HG03520 (cell line): ENCODE data around the gene SLC2A13.
A peak's percentile ranks its signal among the peaks of the same experiment; 100 is the strongest.
"Not testable (repeated sequence)": the region's sequence is repeated elsewhere in the genome, so short reads cannot be mapped to it uniquely, and the experiment has no call there.

Experiments used
- ATAC-seq: cut with Tn5 transposase; IDR thresholded peaks from one replicate; pipeline ENCODE4 v1.9.1; 2021; ENCODE audit warnings: mild to moderate bottlenecking, moderate library complexity; ENCODE audit not compliant: unreplicated experiment

Gene SLC2A13

GRCh38 chr12:40106202-40106533 lies 287 bp upstream of the SLC2A13 start:
- ATAC-seq: no peak

DNA sequence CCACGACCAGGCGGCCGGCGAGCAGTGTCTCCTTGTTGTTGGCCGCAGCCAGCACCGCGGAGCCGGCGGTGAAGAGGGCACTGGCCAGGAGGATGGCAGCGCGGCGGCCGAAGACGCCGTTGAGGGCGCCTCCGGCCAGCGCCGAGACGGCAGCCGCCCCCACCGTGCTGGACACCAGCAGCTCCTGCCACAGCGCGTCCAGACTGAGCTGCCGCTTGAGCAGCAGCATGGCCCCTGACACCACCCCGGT lies 691 bp downstream of the SLC2A13 start:
- ATAC-seq: peak; percentile 33

- ATAC-seq: peak; percentile 4
Observed at GRCh38 chr12:40104461-40105264, 1.2 kb downstream of the SLC2A13 start.

GRCh38 chr12:40103043-40103442 lies 2.8 kb downstream of the SLC2A13 start:
- no peak for ATAC-seq

- no peak for ATAC-seq
Observed at GRCh38 chr12:40101747-40102146, 4.1 kb downstream of the SLC2A13 start.

DNA sequence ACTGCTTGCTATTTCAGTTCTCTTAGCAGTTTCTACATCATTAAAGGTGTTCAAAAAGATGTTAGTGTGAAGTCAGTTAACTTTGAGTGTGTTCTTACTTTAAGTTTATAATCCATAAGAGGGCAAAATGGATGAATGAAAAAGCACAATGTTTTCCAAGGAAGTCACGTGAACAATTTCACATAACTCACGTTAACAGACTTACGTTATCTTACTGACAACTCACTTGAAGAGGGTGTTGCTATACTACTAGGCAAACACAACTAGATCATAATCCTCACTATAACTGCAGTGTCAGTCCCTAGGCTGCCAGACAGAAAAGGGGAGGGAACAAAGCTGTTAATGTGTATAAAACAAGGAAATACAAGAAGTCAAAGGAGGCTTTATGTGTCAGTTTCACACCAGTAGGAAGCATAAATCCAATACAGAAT lies 6.4 kb downstream of the SLC2A13 start:
- ATAC-seq: no peak

DNA sequence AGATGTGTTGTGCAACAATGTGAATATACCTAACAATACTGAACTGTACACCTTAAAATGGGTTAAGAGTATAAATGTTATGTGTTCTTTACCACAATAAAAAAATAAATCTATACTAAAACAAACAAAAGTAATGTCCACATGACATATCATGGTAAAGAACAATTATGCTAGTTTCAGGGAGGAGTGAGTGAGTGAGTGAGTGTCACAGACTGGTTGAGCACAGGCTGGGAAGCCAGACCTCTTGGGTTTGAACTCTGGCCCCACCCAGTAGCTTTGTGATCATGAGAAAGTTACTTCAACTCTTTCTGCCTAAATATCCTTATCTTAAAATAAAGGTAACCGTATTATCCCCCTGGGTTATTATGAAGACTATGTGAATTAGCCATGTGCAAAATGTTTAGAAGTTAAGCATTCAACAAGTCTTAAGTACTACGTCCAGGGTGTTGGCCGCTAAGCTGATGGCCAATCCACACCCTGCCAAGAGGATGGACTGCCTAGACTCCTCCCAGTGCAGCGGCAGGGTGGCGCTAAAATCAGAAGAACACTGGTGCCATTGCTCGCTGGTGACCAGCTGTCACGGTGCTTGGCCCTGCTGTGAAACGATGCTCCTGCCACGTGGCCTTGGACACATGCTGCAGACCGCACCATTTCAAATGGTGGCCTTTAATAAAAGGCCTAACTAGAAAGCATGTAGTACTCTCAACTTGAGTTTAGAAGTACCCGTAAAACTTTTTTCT lies 7.3 kb downstream of the SLC2A13 start:
- ATAC-seq: no peak

DNA sequence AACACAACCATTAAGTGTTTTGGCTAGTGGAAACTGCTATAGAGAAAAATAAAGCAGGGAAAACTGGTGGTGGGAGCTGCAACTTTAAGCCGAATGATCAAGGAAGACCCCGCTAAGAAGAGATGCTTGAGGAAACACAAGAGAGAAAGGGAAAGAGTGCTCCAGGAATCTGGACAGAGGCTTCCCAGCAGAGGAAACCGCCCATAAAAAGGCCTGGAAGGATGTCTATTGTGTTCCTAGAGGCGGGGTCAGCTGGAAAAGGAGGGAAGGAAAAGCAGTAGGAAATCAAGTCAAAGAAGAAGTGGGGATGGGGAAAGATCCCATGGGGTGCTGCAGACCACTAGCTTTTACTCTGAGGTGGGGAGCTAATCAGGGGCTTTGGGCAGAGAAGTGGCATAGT lies 12.4 kb downstream of the SLC2A13 start:
- no peak for ATAC-seq

- ATAC-seq: no peak
Observed at GRCh38 chr12:40086471-40086870, 19.4 kb downstream of the SLC2A13 start.

- no peak for ATAC-seq
Observed at GRCh38 chr12:40078266-40078665, 27.6 kb downstream of the SLC2A13 start.

DNA sequence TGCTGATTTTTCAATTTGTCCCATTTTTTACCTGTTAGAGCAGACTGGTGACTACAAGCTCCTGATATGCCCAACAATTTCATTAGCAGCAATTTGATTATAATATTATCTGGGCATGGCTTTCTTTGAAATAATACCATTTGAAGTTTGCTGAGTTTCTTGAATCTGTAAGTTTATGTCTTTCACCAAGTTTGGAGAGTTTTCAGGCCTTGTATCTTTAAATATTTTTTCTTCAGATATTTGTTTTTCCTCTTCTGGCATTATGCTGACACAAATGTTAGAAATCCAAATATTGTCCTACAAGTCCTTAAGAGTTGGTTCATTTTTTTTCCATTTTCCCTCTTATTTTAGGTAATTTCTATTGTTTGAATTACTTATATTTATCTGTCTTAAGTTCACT lies 30.4 kb downstream of the SLC2A13 start:
- ATAC-seq: no peak

- ATAC-seq: no peak
Observed at GRCh38 chr12:40068416-40068815, 37.5 kb downstream of the SLC2A13 start.

DNA sequence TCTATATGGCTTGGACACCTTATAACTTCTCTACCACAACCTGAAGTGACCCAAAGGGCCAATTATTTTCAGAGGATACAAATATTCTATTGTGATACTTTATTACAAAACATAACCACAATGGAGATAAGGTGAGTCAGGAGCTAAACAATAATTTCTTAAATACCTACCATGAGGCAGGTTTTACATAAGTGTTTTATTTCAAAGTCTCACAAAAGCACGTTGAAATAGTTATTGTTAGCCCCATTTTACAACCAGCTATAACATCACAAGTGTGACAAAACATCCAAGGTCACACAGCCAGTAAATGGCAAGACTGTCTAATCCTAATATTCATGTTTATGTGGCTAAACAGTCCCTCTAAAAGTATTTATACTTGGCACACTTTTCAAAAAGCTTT lies 40.2 kb downstream of the SLC2A13 start:
- ATAC-seq: no peak

DNA sequence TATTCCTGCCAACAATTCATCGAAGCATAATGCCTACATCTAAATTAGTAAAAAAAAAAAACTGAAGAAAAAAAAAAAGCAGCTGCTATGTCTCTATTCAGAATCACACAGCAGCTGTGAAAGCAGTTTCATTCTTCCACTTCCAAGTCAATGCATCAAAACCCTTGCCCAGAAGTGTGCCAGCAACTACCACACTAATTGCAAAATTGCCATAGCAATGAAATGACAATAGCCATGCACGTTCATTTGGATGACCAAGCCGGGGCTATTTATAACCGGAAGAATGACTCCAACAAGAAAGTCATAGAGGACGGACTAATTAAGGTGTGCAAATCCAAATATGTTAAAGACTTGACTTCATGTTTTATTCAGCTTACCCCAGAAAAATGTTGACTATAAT lies 42.5 kb downstream of the SLC2A13 start:
- ATAC-seq: no peak

DNA sequence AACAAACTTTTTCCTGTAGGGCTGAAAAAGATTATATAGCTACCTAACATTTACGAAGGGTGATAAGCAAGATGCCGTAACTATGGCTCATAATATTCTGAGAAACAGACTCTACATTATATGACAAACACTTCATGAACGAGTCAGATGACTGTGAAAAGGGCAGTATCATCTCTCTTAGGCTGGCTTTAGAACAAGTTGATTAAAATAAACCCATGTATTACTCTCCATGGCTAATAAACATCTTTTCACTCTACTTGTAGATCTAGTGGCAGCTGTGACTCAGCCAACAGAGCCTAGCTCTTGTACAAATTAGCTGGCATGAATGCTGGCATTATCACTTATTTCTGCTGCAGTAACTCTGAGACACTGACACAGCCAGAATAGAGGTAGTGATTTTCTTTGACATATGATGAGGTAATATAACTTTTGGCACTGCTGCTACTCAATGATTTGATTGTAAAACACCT lies 47.1 kb downstream of the SLC2A13 start:
- no peak for ATAC-seq

GRCh38 chr12:40056373-40056772 lies 49.5 kb downstream of the SLC2A13 start:
- ATAC-seq: no peak

GRCh38 chr12:40055776-40056175 lies 50.1 kb downstream of the SLC2A13 start:
- no peak for ATAC-seq

- no peak for ATAC-seq
Observed at GRCh38 chr12:40055228-40055579, 50.7 kb downstream of the SLC2A13 start.

DNA sequence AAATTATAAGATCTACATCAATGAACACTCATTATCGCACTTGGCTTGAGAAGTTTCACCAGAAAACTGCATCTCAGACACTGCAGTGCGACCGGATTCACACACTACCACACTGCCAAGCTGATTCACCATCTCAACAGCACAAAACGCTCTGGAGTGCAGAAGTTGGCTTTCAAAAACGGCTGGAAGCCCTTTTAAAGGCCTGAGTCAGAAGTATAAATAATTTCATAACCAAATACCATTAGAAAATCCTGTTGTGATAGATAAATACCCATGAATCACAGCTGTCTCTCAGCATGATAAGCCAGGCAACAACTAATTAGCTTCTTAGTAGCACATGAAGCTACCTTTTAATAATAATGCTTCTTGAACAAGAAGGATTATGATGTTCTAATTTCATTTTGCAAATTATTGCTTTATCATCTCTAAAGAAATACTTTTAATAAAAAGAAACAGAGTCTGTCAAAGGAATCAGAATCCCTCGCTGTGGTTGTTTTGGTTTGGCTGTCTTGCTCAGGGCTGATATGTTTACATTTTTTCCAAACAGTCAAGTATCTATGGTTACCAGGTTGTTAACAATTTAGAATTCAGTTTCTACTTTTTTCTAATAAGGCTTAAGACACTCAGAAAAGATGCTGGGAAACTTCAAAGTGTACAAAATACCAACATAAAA lies 51.2 kb downstream of the SLC2A13 start:
- no peak for ATAC-seq

GRCh38 chr12:40049268-40049667 lies 56.6 kb downstream of the SLC2A13 start:
- ATAC-seq: no peak

DNA sequence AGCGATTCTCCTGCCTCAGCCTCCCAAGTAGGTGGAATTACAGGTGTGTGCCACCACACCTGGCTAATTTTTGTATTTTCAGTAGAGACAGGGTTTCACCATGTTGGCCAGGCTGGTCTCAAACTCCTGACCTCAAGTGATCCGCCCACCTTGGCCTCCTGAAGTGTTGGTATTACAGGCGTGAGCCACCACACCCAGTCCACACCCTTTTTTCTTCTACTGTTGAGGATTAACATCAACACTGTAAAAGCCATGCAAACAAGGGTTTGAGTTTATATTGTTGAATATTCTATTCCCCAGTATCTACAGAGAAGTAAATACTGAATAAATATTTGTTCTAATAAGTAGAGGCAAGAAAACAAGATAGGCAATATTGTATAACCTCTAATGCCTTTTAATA lies 58.9 kb downstream of the SLC2A13 start:
- not testable (repeated sequence) for ATAC-seq

DNA sequence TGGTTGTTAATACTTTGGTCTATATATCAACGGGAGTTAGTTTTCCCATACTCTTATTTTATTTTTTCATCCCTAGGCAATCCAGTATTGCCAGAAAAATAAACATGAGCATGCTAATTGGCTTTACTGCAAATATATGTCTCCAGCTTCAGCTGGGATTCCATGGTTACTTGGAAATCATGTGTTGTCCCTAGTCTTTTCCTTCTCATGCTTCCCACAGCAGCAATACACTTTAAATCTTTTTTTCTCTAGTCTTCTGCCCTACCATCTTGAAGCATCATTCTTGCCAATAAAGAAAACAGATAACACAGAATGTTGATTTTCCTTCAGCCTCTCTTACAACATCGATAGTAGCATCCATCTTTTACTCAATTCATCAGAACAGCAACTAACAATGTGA lies 60.2 kb downstream of the SLC2A13 start:
- no peak for ATAC-seq
